Pulmonary artery endothelial cell (primary cell): Measurements from ENCODE around the gene RBM42. TPM values are rescaled to one million over a fixed set of nuclear protein-coding genes. Genes with fewer than 3 reads are reported as not detected.
A peak's percentile ranks its signal among the peaks of the same experiment; 100 is the strongest.
"Not testable (repeated sequence)": the region's sequence is repeated elsewhere in the genome, so short reads cannot be mapped to it uniquely, and the experiment has no call there.

Experiments
- DNase-seq: peaks from one replicate; pipeline ENCODE4 v3.0.0-alpha.2; 2011; ENCODE audit warnings: low read depth, low spot score
- total RNA-seq: library from RNA; depleted of rRNA; stranded (reverse); fragments of >200 nt; gene quantifications from 2 replicates; pipeline ENCODE4 v1.2.3, GENCODE V29; 2014

Gene RBM42
- total RNA-seq, 1 donor from 2014 or later: 48.2 TPM

DNA sequence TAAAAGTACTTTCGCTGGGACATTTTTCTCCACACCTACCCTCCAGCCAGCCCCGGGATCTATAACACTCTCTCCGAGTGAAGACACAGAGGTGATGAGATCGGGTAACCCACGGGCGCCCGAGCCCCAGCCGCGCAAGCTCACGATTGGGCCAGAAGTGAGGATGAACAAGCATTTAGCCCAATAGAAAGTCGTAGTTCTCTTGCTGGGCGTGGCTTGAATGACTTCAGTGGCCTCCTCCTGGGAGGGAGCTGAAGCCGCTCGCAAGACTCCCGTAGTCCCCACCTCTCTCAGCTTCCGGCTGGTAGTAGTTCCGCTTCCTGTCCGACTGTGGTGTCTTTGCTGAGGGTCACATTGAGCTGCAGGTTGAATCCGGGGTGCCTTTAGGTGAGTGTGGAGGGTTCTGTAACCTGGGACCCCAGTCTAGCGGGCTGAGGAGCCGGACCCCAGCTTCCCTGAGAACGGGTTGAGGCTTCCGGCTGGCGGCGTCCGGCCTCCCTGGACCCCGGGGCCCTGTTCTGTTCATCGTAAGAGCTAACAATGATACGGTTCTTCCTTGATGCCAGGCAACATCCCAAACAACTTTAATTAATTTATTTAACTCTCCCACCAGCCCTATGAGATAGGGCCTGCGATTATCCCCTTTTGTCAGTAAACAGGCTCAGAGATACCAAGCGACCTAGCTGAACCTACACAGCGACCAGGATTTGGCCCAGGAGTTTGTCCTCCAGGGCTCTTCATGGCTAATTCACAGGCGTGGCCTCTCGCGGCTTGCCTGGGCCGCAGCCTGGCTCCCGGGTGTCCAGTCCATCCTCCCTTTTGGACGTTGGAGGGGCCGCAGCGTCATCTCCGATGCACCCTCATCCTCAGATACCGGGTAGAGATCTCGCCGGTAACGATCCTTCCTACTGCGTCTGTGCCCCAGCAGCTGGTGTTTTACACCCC lies 19.5 kb downstream of the RBM42 start, which contains the start of gene COX6B1:
COX6B1 (plus strand) TSS at position 307 of the 945 bp plus-strand sequence. CDS start 2,921 bp downstream, outside the sequence.
- peak; percentile 88 for DNase-seq

DNA sequence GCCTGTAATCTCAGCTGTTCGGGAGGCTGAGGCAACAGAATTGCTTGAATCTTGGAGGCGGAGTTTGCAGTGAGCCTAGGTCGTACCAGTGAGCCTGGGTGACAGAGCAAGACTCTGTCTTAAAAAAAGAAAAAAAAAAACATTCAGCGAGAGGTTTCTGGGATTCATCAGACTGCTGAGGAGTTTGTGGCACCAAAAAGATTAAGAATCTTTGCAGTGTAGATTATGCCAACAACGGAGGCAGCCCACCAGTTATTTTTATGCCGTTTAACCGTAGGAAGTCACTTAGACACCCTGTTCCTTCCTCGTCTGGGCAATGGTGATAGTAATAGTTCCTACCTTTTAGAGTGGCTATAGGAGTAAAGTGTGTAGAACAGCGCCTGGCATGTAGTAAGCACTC lies 21.7 kb downstream of the RBM42 start:
- no peak for DNase-seq

DNA sequence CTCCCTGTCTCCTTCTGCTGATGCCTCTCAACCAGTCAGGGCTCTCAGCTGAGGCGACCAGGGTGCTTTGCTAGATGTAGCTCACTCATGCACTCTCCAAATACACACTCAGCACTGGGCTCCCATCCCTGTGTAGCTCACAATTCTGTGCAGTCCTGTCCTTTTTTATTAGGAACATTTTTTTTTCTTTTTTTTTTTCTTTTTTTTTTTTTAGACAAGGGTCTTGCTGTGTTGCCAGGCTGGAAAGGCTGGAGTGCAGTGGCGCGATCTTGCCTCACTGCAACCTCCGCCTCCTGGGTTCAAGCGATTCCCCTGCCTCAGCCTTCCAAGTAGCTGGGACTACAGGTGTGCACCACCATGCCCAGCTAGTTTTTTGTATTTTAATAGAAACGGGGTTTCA lies 26.0 kb downstream of the RBM42 start:
- not testable (repeated sequence) for DNase-seq

DNA sequence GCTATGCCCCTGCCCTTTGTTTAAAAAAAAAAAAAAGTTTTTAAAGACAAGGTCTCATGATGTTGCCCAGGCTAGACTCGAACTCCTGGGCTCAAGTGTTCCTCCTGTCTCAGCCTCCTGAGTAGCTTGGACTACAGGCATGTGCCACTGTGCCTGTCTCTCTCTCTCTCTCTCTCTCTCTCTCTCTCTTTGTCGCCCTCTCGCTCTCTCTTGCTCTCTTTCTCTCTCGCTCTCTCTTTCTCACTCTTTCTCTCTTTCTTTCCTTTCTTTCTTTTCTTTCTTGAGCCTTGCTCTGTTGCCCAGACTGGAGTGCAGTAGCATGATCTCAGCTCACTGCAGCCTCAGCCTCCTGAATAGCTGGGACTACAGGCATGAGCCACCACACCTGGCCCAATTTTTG lies 26.8 kb downstream of the RBM42 start:
- no peak for DNase-seq

DNA sequence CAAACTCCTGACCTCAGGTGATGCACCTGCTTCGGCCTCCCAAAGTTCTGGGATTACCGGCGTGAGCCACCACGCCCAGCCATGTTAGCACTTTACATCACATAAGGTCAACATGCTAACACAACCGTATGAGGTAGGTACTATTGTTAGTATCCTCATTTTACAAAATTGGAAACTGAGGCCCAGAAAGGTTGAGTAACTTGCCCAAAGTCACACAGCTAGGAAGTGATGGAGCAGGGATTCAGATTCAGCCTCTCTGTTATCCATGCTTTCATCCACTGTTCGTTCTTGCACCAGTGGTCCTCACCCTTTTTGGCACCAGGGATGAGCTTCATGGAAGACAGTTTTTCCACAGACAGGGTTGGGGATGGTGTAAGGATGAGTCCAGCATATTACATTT lies 27.9 kb downstream of the RBM42 start:
- no peak for DNase-seq

DNA sequence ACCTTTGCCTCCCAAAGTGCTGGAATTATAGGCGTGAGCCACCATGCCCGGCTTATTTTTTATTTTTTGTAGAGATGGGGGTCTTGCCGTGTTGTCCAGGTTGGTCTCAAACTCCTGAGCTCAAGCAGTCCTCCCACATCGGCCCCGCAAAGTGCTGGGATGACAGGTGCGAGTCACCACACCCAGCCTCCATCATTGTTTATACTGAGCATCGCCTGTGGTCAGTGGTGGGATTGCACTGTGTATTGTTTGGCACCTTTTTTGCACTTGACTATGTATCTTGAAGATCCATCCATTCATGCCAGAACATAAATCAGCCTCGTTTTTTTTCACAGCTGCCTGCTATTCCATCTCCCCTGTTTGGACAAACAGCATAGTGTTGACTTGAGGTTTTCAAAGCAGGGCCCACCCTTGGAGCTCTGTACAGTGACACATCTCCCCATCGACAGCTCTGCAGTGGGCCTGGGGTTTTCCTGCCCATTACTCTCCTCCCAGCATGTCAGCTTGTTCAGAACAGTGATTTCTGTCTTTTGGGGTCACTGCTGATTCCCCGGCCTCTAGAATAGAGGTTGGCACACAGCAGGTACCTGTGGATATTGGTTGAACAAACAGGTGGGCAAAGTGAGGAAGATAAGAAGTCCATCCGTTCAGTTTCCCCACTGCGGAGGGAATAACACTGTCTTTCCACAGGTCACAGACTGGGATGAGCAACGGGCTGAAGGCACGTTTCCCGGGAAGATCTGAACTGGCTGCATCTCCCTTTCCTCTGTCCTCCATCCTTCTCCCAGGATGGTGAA lies 29.3 kb downstream of the RBM42 start:
- DNase-seq: no peak

DNA sequence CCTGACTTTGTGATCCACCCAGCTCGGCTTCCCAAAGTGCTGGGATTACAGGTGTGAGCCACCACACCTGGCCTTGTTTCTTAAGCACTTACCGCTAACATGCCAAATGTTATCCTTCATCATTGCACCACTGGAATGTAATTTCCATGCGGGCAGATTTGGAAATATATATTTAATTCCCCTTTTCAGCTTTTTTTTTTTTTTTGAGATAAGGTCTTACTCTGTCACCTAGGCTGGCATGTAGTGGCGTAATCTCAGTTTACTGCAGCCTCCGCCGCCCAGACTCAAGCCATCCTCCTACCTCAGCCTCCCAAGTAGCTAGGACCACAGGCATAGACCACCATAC lies 33.1 kb downstream of the RBM42 start:
- DNase-seq: no peak

DNA sequence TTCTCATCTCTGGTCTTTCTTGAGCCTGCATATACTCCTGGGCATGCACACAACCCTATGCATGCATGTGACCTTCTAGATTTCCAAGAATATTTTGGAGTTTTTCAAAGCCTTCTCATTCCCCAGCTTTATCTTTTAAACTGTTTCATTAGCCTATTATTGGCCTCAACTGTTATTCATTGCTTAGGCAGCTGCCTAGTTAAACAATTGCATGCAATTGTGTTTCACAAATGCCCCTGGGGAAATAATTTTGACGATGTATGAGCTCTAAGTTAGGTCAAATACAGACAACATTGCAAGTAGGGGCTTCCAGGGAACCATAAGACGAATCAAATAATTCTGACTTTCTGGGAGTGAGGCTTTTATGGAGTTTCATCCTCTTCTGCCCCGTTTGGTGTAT lies 35.1 kb downstream of the RBM42 start:
- no peak for DNase-seq

DNA sequence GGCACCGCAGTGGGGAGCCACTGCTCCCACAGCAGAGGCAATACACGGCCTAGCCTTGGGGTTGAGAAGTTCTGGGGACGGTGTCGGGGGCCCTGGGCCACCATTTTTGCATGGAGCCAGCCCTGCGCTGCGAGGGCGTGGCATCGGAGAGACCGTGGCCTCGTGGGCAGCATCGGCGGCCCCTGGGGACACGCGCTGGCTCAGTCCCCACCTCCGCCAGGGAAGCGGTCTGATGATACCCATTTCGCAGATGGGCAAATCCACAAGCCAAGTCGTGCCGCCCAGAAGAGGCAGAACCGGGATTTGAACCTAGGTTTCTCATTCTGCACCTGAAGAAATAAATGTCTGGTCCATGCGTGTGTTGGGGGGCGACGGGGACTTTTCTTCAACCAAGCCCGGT lies 36.3 kb downstream of the RBM42 start:
- DNase-seq: no peak

DNA sequence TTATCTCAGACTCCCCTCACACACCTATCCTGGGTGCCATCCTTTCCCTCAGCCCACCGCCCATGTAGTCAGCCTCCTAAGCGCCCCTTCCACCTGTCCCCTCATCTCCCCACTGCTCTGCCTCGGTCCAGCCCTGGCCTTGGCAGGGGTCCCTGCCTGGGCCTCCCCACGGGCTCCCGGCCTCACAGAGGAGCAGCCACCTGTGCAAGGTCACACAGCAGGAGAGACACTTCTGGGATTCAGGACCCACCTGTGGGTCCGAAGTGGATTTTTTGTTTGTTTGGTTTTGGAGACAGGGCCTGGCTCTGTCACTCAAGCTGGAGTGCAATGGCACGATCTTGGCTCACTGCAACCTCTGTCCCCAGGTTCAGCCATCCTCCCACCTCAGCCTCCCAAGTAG lies 36.8 kb downstream of the RBM42 start:
- no peak for DNase-seq

DNA sequence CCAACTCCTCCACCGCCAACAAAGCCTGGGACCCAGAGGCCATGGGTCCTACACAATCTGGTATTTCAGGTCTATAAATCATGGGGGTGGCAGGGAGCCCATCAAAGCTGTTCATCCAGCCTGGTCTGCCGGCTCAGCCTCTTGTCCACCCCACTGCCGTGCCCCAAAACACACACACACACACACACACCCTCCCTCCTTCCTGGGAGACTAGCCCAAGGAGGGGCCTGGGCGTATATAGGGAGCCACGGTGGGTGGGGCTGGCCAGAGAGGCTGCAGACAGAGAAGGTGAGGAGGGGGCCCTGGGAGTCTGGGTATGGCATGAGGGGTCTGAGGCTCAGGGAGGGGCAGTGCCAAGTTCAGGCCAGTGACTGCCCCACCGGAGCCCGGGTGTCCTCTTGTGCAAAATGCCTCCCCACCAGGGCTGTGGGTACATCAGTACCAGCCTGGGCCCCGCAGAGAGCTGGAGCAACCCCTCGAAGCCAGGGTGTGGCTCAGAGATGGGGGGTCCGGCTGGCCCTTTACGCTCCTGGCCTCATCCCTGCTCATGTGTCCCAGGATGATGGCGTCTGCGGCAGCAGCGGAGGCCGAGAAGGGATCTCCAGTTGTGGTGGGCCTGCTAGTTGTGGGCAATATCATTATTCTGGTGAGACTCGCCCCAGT lies 37.5 kb downstream of the RBM42 start, which contains the start of gene UPK1A:
UPK1A (plus strand) TSS at position 267 of the 663 bp plus-strand sequence; CDS start at position 563, 296 bp downstream.
- DNase-seq: no peak

DNA sequence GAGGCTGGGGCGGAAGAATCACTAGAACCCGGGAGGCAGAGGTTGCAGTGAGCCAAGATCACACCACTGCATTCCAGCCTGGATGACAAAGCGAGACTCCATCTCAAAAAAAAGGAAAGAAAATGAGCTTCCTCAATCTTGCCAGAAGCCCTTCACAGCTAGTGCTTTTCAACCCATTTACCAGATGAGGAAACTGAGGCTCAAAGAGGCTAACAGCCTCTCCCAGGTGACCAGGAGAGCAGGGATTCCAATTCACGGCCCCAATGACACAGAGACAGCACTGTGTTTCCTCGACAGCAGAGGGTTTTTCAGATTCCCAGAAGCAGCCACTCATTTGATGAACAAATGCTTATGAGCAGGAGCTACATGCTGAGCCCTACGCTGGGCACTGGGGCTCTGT lies 40.7 kb downstream of the RBM42 start:
- DNase-seq: no peak

DNA sequence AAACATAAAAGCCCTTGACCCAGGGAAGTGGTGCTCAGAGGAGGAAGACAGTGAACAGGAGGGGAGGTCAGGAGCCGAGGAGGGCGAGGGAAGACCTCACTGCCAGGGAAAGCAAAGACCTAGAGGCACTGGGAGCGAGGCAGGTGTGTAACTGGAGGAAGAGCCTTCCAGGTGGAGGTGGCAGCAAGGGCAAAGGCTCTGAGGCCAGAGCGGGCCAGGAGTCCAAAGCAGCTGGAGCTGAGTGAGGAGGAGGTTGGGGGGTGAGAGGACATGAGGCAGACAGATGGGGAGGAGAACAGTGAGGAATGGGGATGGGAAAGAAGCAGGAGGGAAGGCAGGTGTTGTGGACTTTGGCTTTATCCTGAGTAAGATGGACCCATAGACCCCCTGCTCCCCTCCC lies 41.1 kb downstream of the RBM42 start:
- no peak for DNase-seq

DNA sequence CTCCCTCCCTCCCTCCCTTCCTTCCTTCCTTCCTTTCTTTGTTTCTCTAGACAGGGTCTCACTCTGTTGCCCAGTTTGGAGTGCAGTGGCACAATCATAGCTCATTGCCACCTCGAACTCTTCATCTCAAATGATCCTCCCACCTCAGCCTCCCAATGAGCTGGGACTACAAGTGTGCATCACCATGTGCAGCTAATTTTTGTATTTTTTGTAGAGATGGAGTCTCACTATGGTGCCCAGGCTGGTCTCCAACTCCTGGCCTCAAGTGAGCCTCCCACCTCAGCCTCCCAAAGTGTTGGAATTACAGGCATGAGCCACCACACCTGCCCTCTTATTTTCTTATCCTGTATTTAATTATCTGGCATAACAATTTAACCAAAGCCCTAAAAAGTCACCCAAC lies 41.9 kb downstream of the RBM42 start:
- DNase-seq: no peak

DNA sequence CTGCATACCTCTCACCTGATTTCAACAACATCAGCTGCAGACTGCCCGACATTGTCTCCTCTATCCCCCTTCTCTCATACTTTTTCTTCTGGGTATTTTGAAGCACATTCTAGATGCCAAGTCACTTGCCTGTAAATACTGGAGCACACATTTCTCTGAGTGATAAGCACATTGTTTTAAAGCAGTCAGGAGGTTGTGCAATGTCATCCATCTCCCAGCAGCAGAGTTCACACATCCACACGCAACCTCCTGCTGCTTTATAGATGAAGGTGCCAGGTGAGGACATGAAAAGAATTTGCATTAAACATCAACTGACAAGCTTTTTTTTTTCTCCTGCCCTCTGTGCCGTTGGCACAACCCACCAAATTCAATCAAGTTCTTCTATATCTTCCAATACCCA lies 43.0 kb downstream of the RBM42 start:
- DNase-seq: no peak

DNA sequence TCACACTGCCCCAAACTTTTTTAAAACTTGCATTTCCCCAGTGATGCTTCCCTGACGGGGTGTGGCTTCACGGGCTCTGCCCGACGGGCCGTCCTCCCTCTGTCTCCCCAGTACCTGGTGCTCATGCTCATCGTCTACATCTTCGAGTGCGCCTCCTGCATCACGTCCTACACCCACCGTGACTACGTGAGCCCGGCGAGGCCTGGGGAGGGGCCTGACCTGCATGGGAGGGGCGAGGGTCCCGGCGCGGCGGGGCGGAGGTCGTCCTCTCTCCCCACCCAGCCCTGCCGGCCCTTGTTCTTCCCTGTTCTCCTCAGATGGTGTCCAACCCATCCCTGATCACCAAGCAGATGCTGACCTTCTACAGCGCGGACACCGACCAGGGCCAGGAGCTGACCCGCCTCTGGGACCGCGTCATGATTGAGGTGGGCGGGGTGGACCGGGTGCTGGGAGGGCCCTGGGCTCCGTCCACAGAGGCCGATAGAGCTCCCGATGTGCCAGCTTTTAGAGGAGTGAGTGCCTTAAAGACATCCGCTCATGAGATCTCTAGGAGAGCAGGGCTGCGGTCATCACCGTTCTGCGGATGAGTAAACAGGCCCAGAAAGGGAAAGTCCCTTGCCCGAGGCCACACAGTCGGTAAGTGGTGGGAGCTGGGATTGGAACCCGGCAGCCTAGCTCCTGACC lies 44.4 kb downstream of the RBM42 start:
- DNase-seq: no peak

DNA sequence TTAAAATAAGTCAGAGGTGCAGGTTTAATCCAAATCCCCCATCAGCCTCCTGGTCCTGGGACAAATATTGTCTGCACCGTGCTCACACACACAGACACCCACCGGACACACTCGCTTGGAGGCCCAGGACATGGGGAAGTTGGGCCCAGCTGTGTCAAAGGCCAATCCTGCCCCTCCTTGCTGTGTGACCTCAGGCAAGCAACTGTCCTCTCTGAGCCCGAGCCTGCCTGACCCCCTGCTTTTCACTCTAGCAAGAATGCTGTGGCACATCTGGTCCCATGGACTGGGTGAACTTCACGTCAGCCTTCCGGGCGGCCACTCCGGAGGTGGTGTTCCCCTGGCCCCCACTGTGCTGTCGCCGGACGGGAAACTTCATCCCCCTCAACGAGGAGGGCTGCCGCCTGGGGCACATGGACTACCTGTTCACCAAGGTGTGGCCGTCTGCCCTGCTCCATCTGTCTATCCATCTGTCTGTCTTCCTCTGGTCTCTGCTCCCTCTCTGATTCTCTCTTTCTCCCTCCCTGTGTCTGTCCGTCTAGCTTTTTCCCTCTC lies 46.8 kb downstream of the RBM42 start:
- DNase-seq: no peak
